Measurements from ENCODE around the gene PDGFB.

PDGFB gene

DNA sequence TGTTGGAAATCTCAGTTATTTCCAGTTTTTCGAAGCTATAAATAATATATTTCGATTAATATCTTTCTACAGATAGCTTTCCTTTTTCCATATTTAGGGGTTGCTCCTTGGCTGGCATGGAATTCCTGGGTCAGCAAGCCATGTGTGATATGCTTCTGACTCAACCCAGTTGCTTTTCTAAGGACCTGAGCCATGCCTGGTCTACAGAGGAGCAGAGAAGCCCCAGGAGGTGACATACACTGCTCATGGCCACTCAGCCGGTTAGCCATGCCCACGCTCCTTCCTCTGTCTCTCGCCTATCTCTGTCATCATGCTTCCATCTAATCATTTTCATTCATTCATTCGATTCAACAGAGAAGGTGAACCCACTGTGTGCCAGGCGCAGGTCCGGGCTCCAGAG is 23.2 kb upstream of the PDGFB start:
- H3K4me2 ChIP-seq = no peak overlapping the region
- no peak overlapping the region for H3K9ac ChIP-seq
- no peaks in the 10 kb centered on the region for H3K9me3 ChIP-seq
- no peak overlapping the region for H3K4me3 ChIP-seq
- no peaks in the 10 kb centered on the region for H3K27me3 ChIP-seq
- no peaks in the 10 kb centered on the region for H3K36me3 ChIP-seq
- TF ChIP-seq Cebpa-rat (IDR thresholded peaks at IDR 0.05) = no peak
- H3K4me1 ChIP-seq = peaks cover 9% of the 10 kb centered on the region
- H3K27ac ChIP-seq = no peak overlapping the region
- no peaks in the 10 kb centered on the region for H4K20me1 ChIP-seq

- H3K27me3 ChIP-seq = no peaks in the 10 kb centered on the region
- H3K4me3 ChIP-seq = no peak overlapping the region
- no peak for TF ChIP-seq Cebpa-rat (IDR thresholded peaks at IDR 0.05)
- no peaks in the 10 kb centered on the region for H3K36me3 ChIP-seq
- no peak overlapping the region for H3K27ac ChIP-seq
- H3K9ac ChIP-seq = no peak overlapping the region
- H3K4me2 ChIP-seq = 0 out of 2 replicates have a peak overlapping the region, but pooled peaks have one; percentile 3
- H4K20me1 ChIP-seq = no peaks in the 10 kb centered on the region
- H3K4me1 ChIP-seq = peaks cover 17% of the 10 kb centered on the region
- peaks cover 6% of the 10 kb centered on the region for H3K9me3 ChIP-seq
These were observed 21.7 kb upstream of the PDGFB start for GRCh38 chr22:39266398-39267030.

GRCh38 chr22:39265143-39265886 is 20.5 kb upstream of the PDGFB start:
- Histone ChIP-seq H3K27ac (no peak overlapping the region), H3K9me3 (peaks cover 13% of the 10 kb centered on the region), H3K4me3 (no peak overlapping the region), H3K4me1 (peaks cover 15% of the 10 kb centered on the region), H4K20me1 (no peaks in the 10 kb centered on the region), H3K4me2 (no peak overlapping the region), H3K27me3 (no peaks in the 10 kb centered on the region), H3K36me3 (no peaks in the 10 kb centered on the region), H3K9ac (no peak overlapping the region)
- TF ChIP-seq Cebpa-rat (IDR thresholded peaks at IDR 0.05) = no peak

- TF ChIP-seq Cebpa-rat (IDR thresholded peaks at IDR 0.05) = no peak
- Histone ChIP-seq H3K9me3 (peaks cover 13% of the 10 kb centered on the region), H3K4me3 (no peak overlapping the region), H3K4me1 (peaks cover 14% of the 10 kb centered on the region), H3K36me3 (no peaks in the 10 kb centered on the region), H3K9ac (no peak overlapping the region), H3K27me3 (no peaks in the 10 kb centered on the region), H3K27ac (no peak overlapping the region), H4K20me1 (no peaks in the 10 kb centered on the region), H3K4me2 (no peak overlapping the region)
These were observed 19.7 kb upstream of the PDGFB start for GRCh38 chr22:39264349-39265038.

GRCh38 chr22:39263626-39264348 is 19.0 kb upstream of the PDGFB start:
- Histone ChIP-seq H3K9ac (no peak overlapping the region), H3K4me2 (no peak overlapping the region), H3K36me3 (no peaks in the 10 kb centered on the region), H3K9me3 (peaks cover 13% of the 10 kb centered on the region), H3K27ac (no peak overlapping the region), H3K4me1 (peaks cover 14% of the 10 kb centered on the region), H4K20me1 (no peaks in the 10 kb centered on the region), H3K4me3 (no peak overlapping the region), H3K27me3 (no peaks in the 10 kb centered on the region)
- no peak for TF ChIP-seq Cebpa-rat (IDR thresholded peaks at IDR 0.05)

DNA sequence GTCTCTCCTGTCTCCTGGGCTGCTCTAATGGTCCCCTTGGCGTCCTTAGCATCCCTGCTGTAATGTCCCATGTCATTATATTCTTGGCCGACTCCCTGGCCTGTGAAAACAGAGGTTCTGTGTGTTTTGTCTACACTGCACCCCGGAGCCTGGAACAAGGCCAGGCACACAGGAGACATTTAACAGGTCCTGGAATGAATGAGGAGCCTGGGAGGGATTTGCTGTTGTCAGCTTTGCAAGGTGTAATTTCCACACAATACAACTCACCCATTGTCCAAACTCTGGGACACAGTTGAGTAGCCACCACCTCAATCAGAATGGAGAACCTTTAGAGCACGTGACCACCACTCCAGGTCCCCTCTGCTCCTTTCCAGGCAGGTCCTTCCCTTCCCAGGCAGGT is 14.9 kb upstream of the PDGFB start:
- Histone ChIP-seq H3K27ac (no peak overlapping the region), H3K36me3 (no peaks in the 10 kb centered on the region), H4K20me1 (peaks cover 14% of the 10 kb centered on the region; the same call in 1 of the 2 replicates), H3K9me3 (peaks cover 13% of the 10 kb centered on the region), H3K27me3 (peaks cover 19% of the 10 kb centered on the region), H3K4me2 (no peak overlapping the region), H3K9ac (no peak overlapping the region), H3K4me1 (peaks cover 19% of the 10 kb centered on the region), H3K4me3 (no peak overlapping the region)
- no peak for TF ChIP-seq Cebpa-rat (IDR thresholded peaks at IDR 0.05)

DNA sequence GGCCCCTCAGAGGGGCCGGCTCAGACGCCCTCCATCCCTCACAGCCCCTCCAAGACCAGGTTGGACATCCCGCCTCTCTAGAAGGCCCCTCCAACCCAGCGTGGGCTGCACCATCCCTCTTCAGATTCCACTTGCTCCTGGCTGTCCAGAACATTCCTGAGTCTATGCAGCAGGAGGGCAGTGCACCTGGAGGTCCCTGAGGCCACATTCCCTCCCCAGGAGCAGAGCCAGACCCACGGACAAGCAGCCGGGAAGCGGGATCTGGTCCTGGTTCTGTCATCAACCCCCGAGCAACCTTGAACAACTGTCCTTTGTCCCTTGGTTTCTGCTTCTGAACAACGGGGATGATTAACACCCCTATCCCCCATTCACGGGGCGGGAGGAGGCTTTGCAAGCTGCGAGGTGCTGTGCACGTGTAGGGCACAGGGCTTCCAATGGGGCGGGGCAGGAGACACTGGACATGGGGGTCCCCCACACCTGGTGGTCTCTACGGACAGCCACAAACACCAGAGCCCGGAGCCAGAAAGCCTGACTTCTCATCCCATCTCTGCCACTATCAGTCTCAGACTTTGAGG is 13.2 kb upstream of the PDGFB start:
- Histone ChIP-seq H3K36me3 (no peaks in the 10 kb centered on the region), H4K20me1 (peaks cover 26% of the 10 kb centered on the region), H3K9ac (no peak overlapping the region), H3K27ac (no peak overlapping the region), H3K9me3 (peaks cover 13% of the 10 kb centered on the region), H3K27me3 (peaks cover 35% of the 10 kb centered on the region), H3K4me2 (no peak overlapping the region), H3K4me3 (no peak overlapping the region), H3K4me1 (peaks cover 36% of the 10 kb centered on the region)
- TF ChIP-seq Cebpa-rat (IDR thresholded peaks at IDR 0.05) = no peak

GRCh38 chr22:39256979-39257378 is 12.2 kb upstream of the PDGFB start:
- TF ChIP-seq Cebpa-rat (IDR thresholded peaks at IDR 0.05) = no peak
- H3K27me3 ChIP-seq = peaks cover 46% of the 10 kb centered on the region
- H3K36me3 ChIP-seq = no peaks in the 10 kb centered on the region
- peaks cover 37% of the 10 kb centered on the region for H3K4me1 ChIP-seq
- peaks cover 26% of the 10 kb centered on the region for H4K20me1 ChIP-seq
- no peak overlapping the region for H3K27ac ChIP-seq
- no peak overlapping the region for H3K4me3 ChIP-seq
- no peak overlapping the region for H3K9ac ChIP-seq
- H3K4me2 ChIP-seq = no peak overlapping the region
- H3K9me3 ChIP-seq = peaks cover 11% of the 10 kb centered on the region

DNA sequence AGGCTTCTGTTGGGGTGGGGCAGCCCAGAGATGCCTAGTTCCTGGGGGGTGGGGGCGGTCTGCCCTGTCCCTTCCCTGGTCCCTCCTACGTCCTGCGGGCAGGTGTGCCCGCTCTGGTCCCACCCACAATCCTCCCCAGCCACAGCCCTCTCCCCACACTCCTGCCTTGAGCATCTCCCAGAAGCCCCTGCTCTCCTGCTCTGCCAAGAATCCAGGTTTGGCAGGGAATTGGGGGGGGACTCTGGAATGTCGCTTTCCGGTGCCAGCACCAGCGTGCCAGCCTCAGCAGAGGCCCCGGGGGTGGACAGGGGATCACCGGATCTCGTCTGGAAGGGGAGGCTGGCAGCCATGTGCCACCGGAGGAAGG is 11.4 kb upstream of the PDGFB start:
- H3K36me3 ChIP-seq = no peaks in the 10 kb centered on the region
- H3K4me2 ChIP-seq = no peak overlapping the region
- H4K20me1 ChIP-seq = peaks cover 30% of the 10 kb centered on the region
- no peak overlapping the region for H3K4me3 ChIP-seq
- no peak overlapping the region for H3K9ac ChIP-seq
- H3K27ac ChIP-seq = no peak overlapping the region
- peaks cover 37% of the 10 kb centered on the region for H3K4me1 ChIP-seq
- peaks cover 54% of the 10 kb centered on the region for H3K27me3 ChIP-seq
- TF ChIP-seq Cebpa-rat (IDR thresholded peaks at IDR 0.05) = no peak
- peaks cover 3% of the 10 kb centered on the region; the same call in 1 of the 2 replicates for H3K9me3 ChIP-seq

All from BLaER1 (cell line).